RWPE2 (cell line): ENCODE measurements around the gene PLIN4.
"Not testable (repeated sequence)": the region's sequence is repeated elsewhere in the genome, so short reads cannot be mapped to it uniquely, and the experiment has no call there.

Experiments
- ATAC-seq: fragments of 200-7000 bp; cut with Tn5 transposase; 3 replicates; pipeline ENCODE4 v1.9.1; 2021; ENCODE audit warnings: low read depth
- DNase-seq: peaks from one replicate; pipeline ENCODE4 v3.0.0-alpha.2; 2020; ENCODE audit warnings: low spot score
- H3K27ac ChIP-seq: fragments of 450-650 bp; 2 replicates; pipeline ENCODE4 v1.5.1; 2017; ENCODE audit warnings: mild to moderate bottlenecking; ENCODE audit not compliant: poor library complexity, severe bottlenecking
- H3K27me3 ChIP-seq: fragments of 250-450 bp; sonication (Bioruptor Pico); 2 replicates; pipeline ENCODE4 v1.5.1; 2021; ENCODE audit warnings: mild to moderate bottlenecking, moderate library complexity; ENCODE audit not compliant: insufficient read depth, poor library complexity, severe bottlenecking
- H3K36me3 ChIP-seq: fragments of 250-450 bp; sonication (Bioruptor Pico); 2 replicates; pipeline ENCODE4 v1.5.1; 2020; ENCODE audit warnings: low read depth, mild to moderate bottlenecking, moderate library complexity
- H3K4me1 ChIP-seq: fragments of 250-450 bp; sonication (Bioruptor Pico); 2 replicates; pipeline ENCODE4 v1.5.1; 2021; ENCODE audit warnings: mild to moderate bottlenecking, moderate library complexity; ENCODE audit not compliant: insufficient read depth, poor library complexity, severe bottlenecking
- H3K4me3 ChIP-seq: fragments of 250-450 bp; sonication (Bioruptor Pico); 2 replicates; pipeline ENCODE4 v1.5.1; 2021; ENCODE audit warnings: mild to moderate bottlenecking, moderate library complexity; ENCODE audit not compliant: severe bottlenecking
- H3K9me3 ChIP-seq: fragments of 250-450 bp; sonication (Bioruptor Pico); 2 replicates; pipeline ENCODE4 v1.5.1; 2021; ENCODE audit warnings: mild to moderate bottlenecking, moderate library complexity; ENCODE audit not compliant: severe bottlenecking
- CTCF ChIP-seq: fragments of 450-650 bp; IDR thresholded peaks from one replicate; pipeline ENCODE4 v1.5.1; 2017; ENCODE audit warnings: mild to moderate bottlenecking, moderate library complexity; ENCODE audit not compliant: poor library complexity, severe bottlenecking

PLIN4 gene

GRCh38 chr19:4529924-4530522, 11.7 kb upstream of the PLIN4 start:
- Histone ChIP-seq H3K9me3 (no peaks in the 10 kb centered on the region), H3K4me3 (no peak overlapping the region), H3K27ac (no peak overlapping the region), H3K4me1 (no peaks in the 10 kb centered on the region), H3K36me3 (no peaks in the 10 kb centered on the region), H3K27me3 (no peaks in the 10 kb centered on the region)
- no peak for ATAC-seq
- no peak for TF ChIP-seq CTCF
- DNase-seq: no peak

DNA sequence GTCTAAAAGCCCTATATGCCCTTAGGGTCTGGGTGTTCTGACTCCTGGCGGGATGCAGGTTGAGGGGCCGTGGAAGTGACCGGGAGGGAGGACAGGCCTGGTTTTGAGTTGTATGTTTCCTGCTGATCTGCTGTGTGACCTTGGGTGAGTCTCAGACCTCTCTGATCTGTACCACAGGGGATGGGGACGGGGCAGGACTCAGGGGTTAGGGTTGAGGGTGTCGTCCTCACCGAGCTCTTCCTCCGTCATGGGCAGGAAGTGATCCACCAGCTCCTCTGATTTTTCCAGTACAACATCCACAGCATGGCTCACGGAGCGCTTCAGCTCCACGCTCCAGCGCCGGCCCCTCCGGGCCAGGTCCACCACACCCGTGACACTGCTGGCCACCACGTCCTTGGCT, 10.6 kb upstream of the PLIN4 start:
- ATAC-seq (no peak), DNase-seq (no peak)
- Histone ChIP-seq H3K4me3 (no peak overlapping the region), H3K27ac (no peak overlapping the region), H3K36me3 (no peaks in the 10 kb centered on the region), H3K4me1 (no peaks in the 10 kb centered on the region), H3K27me3 (no peaks in the 10 kb centered on the region), H3K9me3 (no peaks in the 10 kb centered on the region)
- no peak for TF ChIP-seq CTCF

DNA sequence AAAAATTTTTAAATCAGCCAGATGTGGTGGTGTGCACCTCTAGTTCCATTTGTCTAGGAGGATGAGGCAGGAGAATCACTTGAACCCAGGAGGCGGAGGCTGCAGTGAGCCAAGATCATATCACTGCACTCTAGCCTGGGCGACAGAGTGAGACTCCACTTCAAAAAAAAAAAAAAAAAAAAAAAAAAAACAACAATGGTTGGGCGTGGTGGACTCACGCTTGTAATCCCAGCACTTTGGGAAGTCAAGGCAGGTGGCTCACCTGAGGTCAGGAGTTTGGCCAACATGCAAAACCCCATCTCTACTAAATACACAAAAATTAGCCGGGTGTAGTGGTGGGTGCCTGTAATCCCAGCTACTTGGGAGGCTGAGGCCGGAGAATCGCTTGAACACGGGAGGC, 9.1 kb upstream of the PLIN4 start:
- ATAC-seq, H3K9me3 ChIP-seq, DNase-seq, H3K4me3 ChIP-seq, H3K36me3 ChIP-seq, H3K27me3 ChIP-seq, H3K27ac ChIP-seq, H3K4me1 ChIP-seq: not testable (repeated sequence)

GRCh38 chr19:4525563-4526002, 7.3 kb upstream of the PLIN4 start:
- DNase-seq (no peak), ATAC-seq (no peak)
- Histone ChIP-seq H3K4me3 (no peak overlapping the region), H3K27me3 (no peaks in the 10 kb centered on the region), H3K9me3 (no peaks in the 10 kb centered on the region), H3K27ac (no peak overlapping the region), H3K36me3 (no peaks in the 10 kb centered on the region), H3K4me1 (no peaks in the 10 kb centered on the region)
- TF ChIP-seq CTCF: no peak

DNA sequence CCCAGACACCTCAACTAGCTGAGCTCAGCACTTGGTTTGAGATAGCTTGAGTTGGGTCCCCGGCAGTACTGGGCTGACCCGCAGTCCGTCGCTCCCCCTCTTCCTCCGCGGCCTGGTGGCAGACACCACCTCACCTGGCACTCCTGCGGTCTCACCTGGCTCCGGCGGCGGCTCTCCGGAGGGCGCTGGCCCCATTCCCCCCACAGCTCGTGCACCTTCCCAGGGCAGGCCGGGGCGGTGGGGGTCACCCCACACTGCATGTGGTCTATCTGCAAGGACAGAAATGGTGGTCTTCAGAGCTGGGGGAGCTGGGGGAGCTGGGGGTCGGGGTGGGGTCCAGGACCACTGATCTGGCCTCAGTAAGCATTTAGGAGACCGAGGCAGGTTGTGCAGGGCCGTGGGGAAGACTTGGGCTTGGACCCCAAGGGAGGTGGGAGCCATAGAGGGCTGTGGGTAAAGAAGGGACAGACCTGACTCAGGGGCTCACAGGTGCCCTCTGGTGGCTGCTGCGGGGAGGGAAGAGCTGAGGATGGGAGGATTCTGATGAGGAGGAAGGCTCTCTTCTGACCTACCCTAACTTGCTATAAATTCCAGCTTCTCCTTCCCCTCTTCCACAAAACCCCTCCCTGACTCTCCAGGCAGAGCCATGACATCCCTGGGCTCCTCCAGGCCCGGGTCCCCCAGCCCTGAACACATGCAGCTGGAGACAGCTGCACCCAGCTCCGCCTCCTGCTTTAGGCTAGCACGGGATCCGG, 6.7 kb upstream of the PLIN4 start:
- H3K36me3 ChIP-seq: no peaks in the 10 kb centered on the region
- no peaks in the 10 kb centered on the region for H3K27me3 ChIP-seq
- peaks cover 1% of the 10 kb centered on the region for H3K4me1 ChIP-seq
- ATAC-seq (0 out of 3 replicates have a peak, but pooled peaks have one; percentile 57), DNase-seq (no peak)
- no peak overlapping the region for H3K4me3 ChIP-seq
- TF ChIP-seq CTCF: peak; percentile 60
- H3K9me3 ChIP-seq: no peaks in the 10 kb centered on the region
- no peak overlapping the region for H3K27ac ChIP-seq
